ENCODE data around the gene NTM. TPM values are rescaled to one million over a fixed set of nuclear protein-coding genes. Genes with fewer than 3 reads are reported as not detected.

NTM gene
- total RNA-seq, 8 experiments from 2014 or later = 0.80 to 169 (median 18.6) TPM

- ATAC-seq (replicated peaks in 6 of 8) = peak in 5 of 8 experiments; percentile 30 to 62 (median 44)
- 0 to 38% methylated on average over 1 of the region's 1 CpG; no CpG with 5 or more reads in 8 of the 10 experiments for WGBS, 10 experiments
- in situ Hi-C loops (cut with MboI; ENCODE audit: low pct_unique_long_range_greater_than_20kb in 2 of 9, low sequenced_read_pairs in 9 of 9, unreplicated experiment in 9 of 9) = no loop called here
Measured at GRCh38 chr11:132094598-132094997, 724.2 kb downstream of the NTM start.

GRCh38 chr11:132095230-132096131, 725.1 kb downstream of the NTM start:
- Histone ChIP-seq H3K4me1 (replicated peaks in 1 of 2) (peaks cover 29 to 39% of the 10 kb centered on the region in 2 donors), H3K4me3 (no peak overlapping the region), H3K27ac (peak overlapping the region; percentile 8 to 21)
- in situ Hi-C loops (cut with MboI; ENCODE audit: low pct_unique_long_range_greater_than_20kb in 2 of 9, low sequenced_read_pairs in 9 of 9, unreplicated experiment in 9 of 9) = no loop called here
- 34 to 100% (median 83%) methylated on average over 1 to 8 of the region's 13 CpGs; no CpG with 5 or more reads in 1 of the 10 experiments for WGBS, 10 experiments
- peak in 5 of 8 experiments; percentile 21 to 43 (median 39) for ATAC-seq (replicated peaks in 6 of 8)

More at GRCh38 chr11:132094598-132094997, 724.2 kb downstream of the NTM start:
- H3K4me1 ChIP-seq (replicated peaks in 1 of 2) = peaks cover 27 to 35% of the 10 kb centered on the region in 2 donors
- H3K4me3 ChIP-seq = no peak overlapping the region
- no peak overlapping the region for H3K27ac ChIP-seq

GRCh38 chr11:132096132-132096825, 725.9 kb downstream of the NTM start:
- in situ Hi-C loops (cut with MboI; ENCODE audit: low pct_unique_long_range_greater_than_20kb in 2 of 9, low sequenced_read_pairs in 9 of 9, unreplicated experiment in 9 of 9) = no loop called here
- Histone ChIP-seq H3K4me3 (no peak overlapping the region), H3K27ac (no peak overlapping the region), H3K4me1 (replicated peaks in 1 of 2) (peaks cover 32 to 46% of the 10 kb centered on the region in 2 donors)
- WGBS, 10 experiments = 19 to 100% (median 53%) methylated on average over 1 to 9 of the region's 11 CpGs
- ATAC-seq (replicated peaks in 6 of 8) = peak in 5 of 8 experiments; percentile 79 to 88 (median 85)

- H3K27ac ChIP-seq = no peak overlapping the region
- in situ Hi-C loops (cut with MboI; ENCODE audit: low pct_unique_long_range_greater_than_20kb in 2 of 9, low sequenced_read_pairs in 9 of 9, unreplicated experiment in 9 of 9) = no loop called here
- no peak overlapping the region for H3K4me3 ChIP-seq
- ATAC-seq (replicated peaks in 6 of 8) = peak in 2 of 8 experiments; percentile 29 to 42
- WGBS, 10 experiments = 51 to 100% (median 81%) methylated on average over 2 to 4 of the region's 4 CpGs; no CpG with 5 or more reads in 3 of the 10 experiments
- H3K4me1 ChIP-seq (replicated peaks in 1 of 2) = peaks cover 26 to 38% of the 10 kb centered on the region in 2 donors
Measured at GRCh38 chr11:132099692-132100091, 729.3 kb downstream of the NTM start.

- Histone ChIP-seq H3K27ac (no peak overlapping the region), H3K4me1 (replicated peaks in 1 of 2) (peaks cover 20 to 29% of the 10 kb centered on the region in 2 donors), H3K4me3 (no peak overlapping the region)
- 30 to 93% (median 81%) methylated on average over 1 to 5 of the region's 5 CpGs; no CpG with 5 or more reads in 1 of the 10 experiments for WGBS, 10 experiments
- in situ Hi-C loops (cut with MboI; ENCODE audit: low pct_unique_long_range_greater_than_20kb in 2 of 9, low sequenced_read_pairs in 9 of 9, unreplicated experiment in 9 of 9) = no loop called here
- peak in 1 of 8 experiments; percentile 28 for ATAC-seq (replicated peaks in 6 of 8)
Measured at GRCh38 chr11:132100583-132100982, 730.2 kb downstream of the NTM start.

- no peak overlapping the region for H3K27ac ChIP-seq
- H3K4me3 ChIP-seq = no peak overlapping the region
- WGBS, 10 experiments = 0 to 100% (median 96%) methylated on average over 1 to 3 of the region's 3 CpGs; no CpG with 5 or more reads in 2 of the 10 experiments
- in situ Hi-C loops (cut with MboI; ENCODE audit: low pct_unique_long_range_greater_than_20kb in 2 of 9, low sequenced_read_pairs in 9 of 9, unreplicated experiment in 9 of 9) = no loop called here
- no peak for ATAC-seq (replicated peaks in 6 of 8)
- peaks cover 9 to 21% of the 10 kb centered on the region in 2 donors for H3K4me1 ChIP-seq (replicated peaks in 1 of 2)
Measured at GRCh38 chr11:132101881-132102280, 731.5 kb downstream of the NTM start.

GRCh38 chr11:132103021-132103420, 732.6 kb downstream of the NTM start:
- in situ Hi-C loops (cut with MboI; ENCODE audit: low pct_unique_long_range_greater_than_20kb in 2 of 9, low sequenced_read_pairs in 9 of 9, unreplicated experiment in 9 of 9) = no loop called here
- H3K27ac ChIP-seq = no peak overlapping the region
- 14 to 90% (median 82%) methylated on average over 1 to 6 of the region's 10 CpGs; no CpG with 5 or more reads in 2 of the 10 experiments for WGBS, 10 experiments
- H3K4me3 ChIP-seq = no peak overlapping the region
- H3K4me1 ChIP-seq (replicated peaks in 1 of 2) = peaks cover 7 to 17% of the 10 kb centered on the region in 2 donors
- no peak for ATAC-seq (replicated peaks in 6 of 8)

- ATAC-seq (replicated peaks in 6 of 8) = no peak
- in situ Hi-C loops (cut with MboI; ENCODE audit: low pct_unique_long_range_greater_than_20kb in 2 of 9, low sequenced_read_pairs in 9 of 9, unreplicated experiment in 9 of 9) = no loop called here
- H3K27ac ChIP-seq = no peak overlapping the region
- WGBS, 10 experiments = 44 to 100% (median 82%) methylated on average over 1 to 12 of the region's 13 CpGs
- no peak overlapping the region for H3K4me3 ChIP-seq
- peaks cover 5 to 10% of the 10 kb centered on the region in 2 donors for H3K4me1 ChIP-seq (replicated peaks in 1 of 2)
Measured at GRCh38 chr11:132106096-132106982, 735.9 kb downstream of the NTM start.

- Histone ChIP-seq H3K4me3 (no peak overlapping the region), H3K27ac (peak overlapping the region; percentile 56 to 70), H3K4me1 (replicated peaks in 1 of 2) (peaks cover 24 to 34% of the 10 kb centered on the region in 2 donors)
- in situ Hi-C loops (cut with MboI; ENCODE audit: low pct_unique_long_range_greater_than_20kb in 2 of 9, low sequenced_read_pairs in 9 of 9, unreplicated experiment in 9 of 9) = no loop called here
- peak in 5 of 8 experiments; percentile 15 to 39 (median 24) for ATAC-seq (replicated peaks in 6 of 8)
- 0 to 94% (median 51%) methylated on average over 1 to 2 of the region's 2 CpGs; no CpG with 5 or more reads in 2 of the 10 experiments for WGBS, 10 experiments
Measured at GRCh38 chr11:132111316-132111715, 740.9 kb downstream of the NTM start.

GRCh38 chr11:132111838-132112237, 741.4 kb downstream of the NTM start:
- ATAC-seq (replicated peaks in 6 of 8) = peak in 7 of 8 experiments; percentile 65 to 84 (median 75)
- Histone ChIP-seq H3K4me3 (no peak overlapping the region), H3K4me1 (replicated peaks in 1 of 2) (peaks cover 24 to 34% of the 10 kb centered on the region in 2 donors), H3K27ac (peak overlapping the region; percentile 56 to 70)
- in situ Hi-C loops (cut with MboI; ENCODE audit: low pct_unique_long_range_greater_than_20kb in 2 of 9, low sequenced_read_pairs in 9 of 9, unreplicated experiment in 9 of 9) = no loop called here
- 0 to 48% (median 14%) methylated on average over 1 to 5 of the region's 5 CpGs; no CpG with 5 or more reads in 1 of the 10 experiments for WGBS, 10 experiments

- 50 to 88% (median 71%) methylated on average over 1 to 5 of the region's 6 CpGs; no CpG with 5 or more reads in 3 of the 10 experiments for WGBS, 10 experiments
- ATAC-seq (replicated peaks in 6 of 8) = no peak
- no peak overlapping the region for H3K4me3 ChIP-seq
- in situ Hi-C loops (cut with MboI; ENCODE audit: low pct_unique_long_range_greater_than_20kb in 2 of 9, low sequenced_read_pairs in 9 of 9, unreplicated experiment in 9 of 9) = no loop called here
- H3K4me1 ChIP-seq (replicated peaks in 1 of 2) = peaks cover 27 to 39% of the 10 kb centered on the region in 2 donors
- H3K27ac ChIP-seq = peak overlapping the region; percentile 57 to 68
Measured at GRCh38 chr11:132112846-132113245, 742.4 kb downstream of the NTM start.

GRCh38 chr11:132114185-132114584, 743.8 kb downstream of the NTM start:
- Histone ChIP-seq H3K27ac (no peak overlapping the region), H3K4me3 (no peak overlapping the region), H3K4me1 (replicated peaks in 1 of 2) (peaks cover 39 to 52% of the 10 kb centered on the region in 2 donors)
- 0 to 60% (median 30%) methylated on average over 1 to 3 of the region's 3 CpGs for WGBS, 10 experiments
- peak in 4 of 8 experiments; percentile 34 to 69 (median 54) for ATAC-seq (replicated peaks in 6 of 8)
- in situ Hi-C loops (cut with MboI; ENCODE audit: low pct_unique_long_range_greater_than_20kb in 2 of 9, low sequenced_read_pairs in 9 of 9, unreplicated experiment in 9 of 9) = no loop called here
